SK-N-SH (cell line): Measurements from ENCODE around the gene TANGO6. TPM values are rescaled to one million over a fixed set of nuclear protein-coding genes. Genes with fewer than 3 reads are reported as not detected.

Experiments used
- CTCF ChIA-PET: fragments of 300-600, 350-600 bp; formaldehyde crosslinking; extraction: SDS; loops from one replicate; lab custom pipeline; 2021; lab: Yijun Ruan, JAX
- POLR2A ChIA-PET: fragments of 350-600 bp; sonication (Branson Sonifier 250); formaldehyde crosslinking; extraction: SDS; loops from one replicate; lab custom pipeline; 2020; ENCODE audit warnings: antibody characterized with exemption, inconsistent platforms; lab: Yijun Ruan, JAX
- DNase-seq: peaks from one replicate; pipeline ENCODE4 v3.0.0; 2012
- H2AFZ ChIP-seq: fragments of 200-600 bp; sonication (generic); 2 replicates; pipeline ENCODE4 v1.8.1; 2016; ENCODE audit warnings: antibody characterized with exemption, mild to moderate bottlenecking, low read depth
- H3F3A ChIP-seq: fragments of 200-600 bp; sonication (generic); replicated peaks from 2 replicates; pipeline ENCODE3; 2016; ENCODE audit warnings: antibody characterized with exemption, mild to moderate bottlenecking; ENCODE audit not compliant: insufficient read depth
- H3K27ac ChIP-seq, 2 experiments: fragments of 200-500 bp in 1 of 2; fragments of 200-600 bp in 1 of 2; sonication (Bioruptor generic) in 1 of 2; sonication (generic), shearing (Covaris generic) in 1 of 2; 2 replicates each; pipeline versions ENCODE4 v1.5.1 to v1.6.1; 2014 to 2016; ENCODE audit warnings: low read depth in 2 of 2, inconsistent platforms in 1 of 2, low read length in 1 of 2, mild to moderate bottlenecking in 1 of 2, mixed read lengths in 1 of 2
- H3K27me3 ChIP-seq: fragments of 200-600 bp; sonication (generic), shearing (Covaris generic); 2 replicates; pipeline ENCODE4 v1.6.1; 2016; ENCODE audit warnings: mixed run types; ENCODE audit not compliant: insufficient read depth
- H3K36me3 ChIP-seq, 2 experiments: fragments of 200-500 bp in 1 of 2; fragments of 200-600 bp in 1 of 2; sonication (Bioruptor generic) in 1 of 2; sonication (generic) in 1 of 2; replicated peaks in 1 of 2; 2 replicates each; pipeline versions ENCODE3 to v1.5.1; 2014 to 2016; ENCODE audit warnings: low read length in 1 of 2, mild to moderate bottlenecking in 1 of 2; ENCODE audit not compliant: insufficient read depth in 2 of 2, control insufficient read depth in 1 of 2
- H3K4me1 ChIP-seq, 2 experiments: fragments of 200-500 bp in 1 of 2; fragments of 200-600 bp in 1 of 2; sonication (Bioruptor generic) in 1 of 2; sonication (generic), shearing (Covaris generic) in 1 of 2; 2 replicates each; pipeline versions ENCODE4 v1.5.1 to v1.6.1; 2014 to 2016; ENCODE audit warnings: low read depth in 1 of 2, low read length in 1 of 2, mixed run types in 1 of 2; ENCODE audit not compliant: insufficient read depth in 2 of 2, control insufficient read depth in 1 of 2
- H3K4me2 ChIP-seq: fragments of 200-600 bp; sonication (generic), shearing (Covaris generic); 2 replicates; pipeline ENCODE4 v1.6.1; 2017; ENCODE audit warnings: mixed run types
- H3K4me3 ChIP-seq, 2 experiments: fragments of 200-500 bp in 1 of 2; fragments of 200-600 bp in 1 of 2; sonication (Bioruptor generic) in 1 of 2; sonication (generic), shearing (Covaris generic) in 1 of 2; 2 replicates each; pipeline versions ENCODE4 v1.5.1 to v1.8.1; 2014 to 2016; ENCODE audit warnings: low read depth in 2 of 2, inconsistent platforms in 1 of 2, low read length in 1 of 2, mild to moderate bottlenecking in 1 of 2, mixed read lengths in 1 of 2, moderate library complexity in 1 of 2
- H3K79me2 ChIP-seq: fragments of 200-600 bp; sonication (generic); 2 replicates; pipeline ENCODE4 v1.8.1; 2017; ENCODE audit warnings: mild to moderate bottlenecking; ENCODE audit not compliant: insufficient read depth
- H3K9ac ChIP-seq: fragments of 200-600 bp; sonication (generic); 2 replicates; pipeline ENCODE4 v1.6.1; 2017; ENCODE audit warnings: mixed run types
- H3K9me2 ChIP-seq: fragments of 200-600 bp; sonication (generic); 2 replicates; pipeline ENCODE4 v1.6.1; 2017; ENCODE audit warnings: mixed run types
- H3K9me3 ChIP-seq: fragments of 200-600 bp; sonication (generic); 2 replicates; pipeline ENCODE4 v1.6.1; 2017; ENCODE audit warnings: mixed run types, mild to moderate bottlenecking, moderate library complexity
- H4K20me1 ChIP-seq: fragments of 200-600 bp; sonication (generic); 2 replicates; pipeline ENCODE4 v1.6.1; 2017; ENCODE audit warnings: mild to moderate bottlenecking, mixed run types; ENCODE audit not compliant: insufficient read depth
- ELF1 ChIP-seq: IDR thresholded peaks from 2 replicates; pipeline ENCODE4 v1.4.0; 2012
- EP300 ChIP-seq, 2 experiments: IDR thresholded peaks; 2 replicates each; pipeline versions ENCODE4 v1.4.0 to v1.6.1; 2012; ENCODE audit warnings: borderline replicate concordance in 1 of 2, low read depth in 1 of 2, low read length in 1 of 2
- EZH2phosphoT487 ChIP-seq: fragments of 200-600 bp; sonication (generic); IDR thresholded peaks from 2 replicates; pipeline ENCODE4 v1.6.1; 2017; ENCODE audit warnings: low read depth, mixed run types, mild to moderate bottlenecking, antibody characterized with exemption, moderate library complexity, borderline replicate concordance
- FOXJ3 ChIP-seq: sonication (generic); formaldehyde crosslinking; IDR thresholded peaks from 2 replicates; pipeline ENCODE4 v1.5.1; 2020; ENCODE audit warnings: mild to moderate bottlenecking, missing genetic modification reagents
- FOXM1 ChIP-seq: IDR thresholded peaks from 2 replicates; pipeline ENCODE4 v1.4.0; 2012; ENCODE audit warnings: low read depth, mild to moderate bottlenecking
- MAX ChIP-seq: IDR thresholded peaks from 2 replicates; pipeline ENCODE4 v1.4.0; 2012; ENCODE audit warnings: low read depth
- MEF2A ChIP-seq: IDR thresholded peaks from 2 replicates; pipeline ENCODE4 v1.4.0; 2012; ENCODE audit warnings: low read depth, borderline replicate concordance
- NFIC ChIP-seq: IDR thresholded peaks from 2 replicates; pipeline ENCODE4 v1.4.0; 2012; ENCODE audit warnings: borderline replicate concordance
- NRF1 ChIP-seq: IDR thresholded peaks from 2 replicates; pipeline ENCODE4 v1.6.1; 2012; ENCODE audit warnings: low read depth, mild to moderate bottlenecking, low read length
- POLR2AphosphoS5 ChIP-seq: IDR thresholded peaks from 2 replicates; pipeline ENCODE4 v1.6.1; 2012; ENCODE audit warnings: low read depth, low read length
- RAD21 ChIP-seq: IDR thresholded peaks from 2 replicates; pipeline ENCODE4 v1.6.1; 2012; ENCODE audit warnings: mild to moderate bottlenecking, low read length
- SIN3A ChIP-seq: IDR thresholded peaks from 2 replicates; pipeline ENCODE4 v1.6.1; 2012; ENCODE audit warnings: low read depth, mild to moderate bottlenecking, low read length, moderate library complexity, borderline replicate concordance
- SMC3 ChIP-seq: IDR thresholded peaks from 2 replicates; pipeline ENCODE4 v1.6.1; 2012; ENCODE audit warnings: low read depth, low read length, improper control_type of control experiment
- TCF12 ChIP-seq: IDR thresholded peaks from 2 replicates; pipeline ENCODE4 v1.4.0; 2012
- TEAD4 ChIP-seq: IDR thresholded peaks from 2 replicates; pipeline ENCODE4 v1.4.0; 2012; ENCODE audit warnings: mild to moderate bottlenecking, borderline replicate concordance; ENCODE audit not compliant: insufficient read depth
- YY1 ChIP-seq: IDR thresholded peaks from 2 replicates; pipeline ENCODE4 v1.4.0; 2012; ENCODE audit warnings: low read depth, mild to moderate bottlenecking
- WGBS: methylation state at CpG from one replicate; pipeline ENCODE4 v1.1.6; 2017; ENCODE audit warnings: low lambda C conversion rate; 5-methylcytosine and 5-hydroxymethylcytosine counted together
- polyA plus RNA-seq, 3 experiments: library from polyadenylated mRNA; depleted of rRNA; stranded (reverse); fragments of >200 nt; gene quantifications; 2 replicates each; pipeline ENCODE4 v1.2.3, GENCODE V29; 2012
- TF ChIP-seq, protein P1 (sequence below): IDR thresholded peaks from 2 replicates; pipeline ENCODE4 v1.6.1; 2012; ENCODE audit warnings: mild to moderate bottlenecking, low read depth, low read length, moderate library complexity
- TF ChIP-seq, protein P2 (sequence below): IDR thresholded peaks from 2 replicates; pipeline ENCODE4 v1.4.0; 2012; ENCODE audit warnings: low read depth, borderline replicate concordance

Gene TANGO6
- polyA plus RNA-seq, 1 of the 3 experiments (the other 2 are of a cell fraction), result 5.5 TPM

DNA sequence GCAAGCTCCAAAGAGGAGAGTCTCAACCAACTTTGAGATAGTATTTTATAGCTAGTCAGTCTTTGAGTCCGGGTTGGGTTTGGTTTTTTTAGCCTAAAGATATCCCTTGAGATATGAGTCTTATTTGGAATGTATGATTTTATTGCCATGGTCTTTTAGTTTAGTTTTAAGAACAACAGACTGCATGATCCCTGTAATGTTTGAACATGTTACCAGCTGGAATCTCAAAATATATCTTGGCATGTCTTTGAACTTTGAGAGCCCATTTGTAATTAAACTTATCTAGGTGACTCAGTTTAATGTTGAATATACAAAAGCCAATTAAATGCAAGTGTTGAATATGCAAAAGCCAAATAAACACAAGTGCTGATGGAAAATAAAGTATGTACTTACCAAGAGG lies 100.6 kb downstream of the TANGO6 start:
- no peak overlapping the region for H3K9ac ChIP-seq
- POLR2A ChIA-PET, result no interaction called here
- no peak overlapping the region for H3K27ac ChIP-seq
- H3K36me3 ChIP-seq, result peaks cover 0 to 9% of the 10 kb centered on the region in 2 experiments
- 76% methylated on average over 1 of the region's 1 CpG for WGBS
- no peaks in the 10 kb centered on the region for H3F3A ChIP-seq
- no peaks in the 10 kb centered on the region for H4K20me1 ChIP-seq
- H3K4me3 ChIP-seq, result no peak overlapping the region
- no peak overlapping the region for H3K4me2 ChIP-seq
- no peak overlapping the region for H2AFZ ChIP-seq
- H3K4me1 ChIP-seq, result no peaks in the 10 kb centered on the region
- CTCF ChIA-PET, result interaction anchor here (0.8 to 1.4 kb wide), 3 partner anchors 28 to 206 kb away, joined by 3 to 4 read pairs (median 3); no protein-coding TSS in a partner anchor
- no peak for DNase-seq
- no peaks in the 10 kb centered on the region for H3K9me2 ChIP-seq
- H3K27me3 ChIP-seq, result no peaks in the 10 kb centered on the region
- H3K79me2 ChIP-seq, result no peaks in the 10 kb centered on the region
- H3K9me3 ChIP-seq, result no peaks in the 10 kb centered on the region
- TF ChIP-seq EZH2phosphoT487, result no peak
- TF ChIP-seq NFIC, result no peak
- no peak for TF ChIP-seq YY1
- no peak for TF ChIP-seq MAX
- TF ChIP-seq, protein P1, sequence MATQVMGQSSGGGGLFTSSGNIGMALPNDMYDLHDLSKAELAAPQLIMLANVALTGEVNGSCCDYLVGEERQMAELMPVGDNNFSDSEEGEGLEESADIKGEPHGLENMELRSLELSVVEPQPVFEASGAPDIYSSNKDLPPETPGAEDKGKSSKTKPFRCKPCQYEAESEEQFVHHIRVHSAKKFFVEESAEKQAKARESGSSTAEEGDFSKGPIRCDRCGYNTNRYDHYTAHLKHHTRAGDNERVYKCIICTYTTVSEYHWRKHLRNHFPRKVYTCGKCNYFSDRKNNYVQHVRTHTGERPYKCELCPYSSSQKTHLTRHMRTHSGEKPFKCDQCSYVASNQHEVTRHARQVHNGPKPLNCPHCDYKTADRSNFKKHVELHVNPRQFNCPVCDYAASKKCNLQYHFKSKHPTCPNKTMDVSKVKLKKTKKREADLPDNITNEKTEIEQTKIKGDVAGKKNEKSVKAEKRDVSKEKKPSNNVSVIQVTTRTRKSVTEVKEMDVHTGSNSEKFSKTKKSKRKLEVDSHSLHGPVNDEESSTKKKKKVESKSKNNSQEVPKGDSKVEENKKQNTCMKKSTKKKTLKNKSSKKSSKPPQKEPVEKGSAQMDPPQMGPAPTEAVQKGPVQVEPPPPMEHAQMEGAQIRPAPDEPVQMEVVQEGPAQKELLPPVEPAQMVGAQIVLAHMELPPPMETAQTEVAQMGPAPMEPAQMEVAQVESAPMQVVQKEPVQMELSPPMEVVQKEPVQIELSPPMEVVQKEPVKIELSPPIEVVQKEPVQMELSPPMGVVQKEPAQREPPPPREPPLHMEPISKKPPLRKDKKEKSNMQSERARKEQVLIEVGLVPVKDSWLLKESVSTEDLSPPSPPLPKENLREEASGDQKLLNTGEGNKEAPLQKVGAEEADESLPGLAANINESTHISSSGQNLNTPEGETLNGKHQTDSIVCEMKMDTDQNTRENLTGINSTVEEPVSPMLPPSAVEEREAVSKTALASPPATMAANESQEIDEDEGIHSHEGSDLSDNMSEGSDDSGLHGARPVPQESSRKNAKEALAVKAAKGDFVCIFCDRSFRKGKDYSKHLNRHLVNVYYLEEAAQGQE, result no peak
- TF ChIP-seq FOXJ3 (CRISPR knock-in tag), result no peak
- TF ChIP-seq SIN3A, result no peak
- TF ChIP-seq, protein P2, sequence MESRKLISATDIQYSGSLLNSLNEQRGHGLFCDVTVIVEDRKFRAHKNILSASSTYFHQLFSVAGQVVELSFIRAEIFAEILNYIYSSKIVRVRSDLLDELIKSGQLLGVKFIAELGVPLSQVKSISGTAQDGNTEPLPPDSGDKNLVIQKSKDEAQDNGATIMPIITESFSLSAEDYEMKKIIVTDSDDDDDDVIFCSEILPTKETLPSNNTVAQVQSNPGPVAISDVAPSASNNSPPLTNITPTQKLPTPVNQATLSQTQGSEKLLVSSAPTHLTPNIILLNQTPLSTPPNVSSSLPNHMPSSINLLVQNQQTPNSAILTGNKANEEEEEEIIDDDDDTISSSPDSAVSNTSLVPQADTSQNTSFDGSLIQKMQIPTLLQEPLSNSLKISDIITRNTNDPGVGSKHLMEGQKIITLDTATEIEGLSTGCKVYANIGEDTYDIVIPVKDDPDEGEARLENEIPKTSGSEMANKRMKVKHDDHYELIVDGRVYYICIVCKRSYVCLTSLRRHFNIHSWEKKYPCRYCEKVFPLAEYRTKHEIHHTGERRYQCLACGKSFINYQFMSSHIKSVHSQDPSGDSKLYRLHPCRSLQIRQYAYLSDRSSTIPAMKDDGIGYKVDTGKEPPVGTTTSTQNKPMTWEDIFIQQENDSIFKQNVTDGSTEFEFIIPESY, result no peak
- no peak for TF ChIP-seq MEF2A
- TF ChIP-seq RAD21, result no peak
- no peak for TF ChIP-seq POLR2AphosphoS5
- no peak for TF ChIP-seq FOXM1
- no peak for TF ChIP-seq SMC3
- no peak for TF ChIP-seq TEAD4
- no peak for TF ChIP-seq TCF12
- no peak for TF ChIP-seq NRF1
- TF ChIP-seq ELF1, result no peak
- no peak for TF ChIP-seq EP300 (IDR thresholded peaks at IDR 0.05; ENCODE audit: borderline replicate concordance in 1 of 2, low read depth in 1 of 2, low read length in 1 of 2)
